WTC11 (cell line): ENCODE results near the gene MLPH.

Experiments used
- CTCF ChIP-seq: fragments of 200-600 bp; IDR thresholded peaks from 2 replicates; pipeline ENCODE4 v1.8.0; 2022; ENCODE audit warnings: antibody characterized with exemption
- NR3C1 ChIP-seq: sonication (generic); formaldehyde crosslinking; conservative IDR thresholded peaks from 2 replicates; pipeline ENCODE4 v1.8.1; 2023; ENCODE audit warnings: low read depth, mild to moderate bottlenecking, missing genetic modification reagents
- TF ChIP-seq, protein P1 (sequence below): sonication (generic); formaldehyde crosslinking; conservative IDR thresholded peaks from 2 replicates; pipeline ENCODE4 v1.8.1; 2022; ENCODE audit warnings: mild to moderate bottlenecking, missing genetic modification reagents

GRCh38 chr2:237496428-237496827 is 9.4 kb downstream of the MLPH start:
- no peak for TF ChIP-seq CTCF
- TF ChIP-seq, protein P1, sequence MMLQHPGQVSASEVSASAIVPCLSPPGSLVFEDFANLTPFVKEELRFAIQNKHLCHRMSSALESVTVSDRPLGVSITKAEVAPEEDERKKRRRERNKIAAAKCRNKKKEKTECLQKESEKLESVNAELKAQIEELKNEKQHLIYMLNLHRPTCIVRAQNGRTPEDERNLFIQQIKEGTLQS (CRISPR knock-in tag), result no peak
- TF ChIP-seq NR3C1, result no peak
